HepG2 (cell line): ENCODE measurements around the gene TLDC2. TPM values are rescaled to one million over a fixed set of nuclear protein-coding genes. Genes with fewer than 3 reads are reported as not detected.

Experiments
- ATAC-seq: fragments of 200-7000 bp; cut with Tn5 transposase; 3 replicates; pipeline ENCODE4 v1.9.1; 2020; ENCODE audit warnings: mild to moderate bottlenecking, moderate library complexity
- BruUV-seq: library from RNA; stranded (reverse); fragments of 400-500 nt; replicated peaks from 2 replicates; lab custom pipeline; 2021; lab: Mats Ljungman, UMichigan
- CTCF ChIA-PET: fragments of 300-600 bp; formaldehyde crosslinking; extraction: SDS; loops from one replicate; lab custom pipeline; 2021; ENCODE audit warnings: low total read pairs, inconsistent platforms, low intra/inter-chr PET ratio; lab: Yijun Ruan, JAX
- POLR2A ChIA-PET: fragments of 350-600 bp; sonication (Branson Sonifier 250); formaldehyde crosslinking; loops from one replicate; lab custom pipeline; 2020; ENCODE audit warnings: antibody characterized with exemption, inconsistent platforms; lab: Yijun Ruan, JAX
- DNase-seq: peaks from one replicate; pipeline ENCODE4 v3.0.0-alpha.2; 2015; ENCODE audit warnings: low spot score
- FAIRE-seq: peaks from 3 replicates; lab custom pipeline; 2011; peaks lifted over from hg19 to GRCh38; lab: Jason Lieb, UNC
- H2AFZ ChIP-seq: one replicate; pipeline ENCODE4 v1.6.1; 2011; ENCODE audit warnings: low read length, inconsistent platforms
- H3K27ac ChIP-seq: fragments of 300-600 bp; 3 replicates; pipeline ENCODE4 v1.8.0; 2011; ENCODE audit warnings: mixed run types, mild to moderate bottlenecking, mixed read lengths, low read length, inconsistent platforms; ENCODE audit not compliant: insufficient read depth; ENCODE audit errors: extremely low read length
- H3K27me3 ChIP-seq, 2 experiments: fragments of 200-600 bp in 1 of 2; 2 replicates in 1 of 2; 3 replicates in 1 of 2; pipeline versions ENCODE4 v1.6.0 to v1.8.0; 2011; ENCODE audit warnings: low read length in 2 of 2, mild to moderate bottlenecking in 2 of 2, moderate library complexity in 2 of 2, inconsistent platforms in 1 of 2; ENCODE audit not compliant: insufficient read depth in 2 of 2, control insufficient read depth in 1 of 2
- H3K36me3 ChIP-seq, 2 experiments: fragments of 200-600 bp in 1 of 2; replicated peaks in 1 of 2; 2 replicates in 1 of 2; 3 replicates in 1 of 2; pipeline versions ENCODE4 v1.5.1 to v1.8.0; 2011; ENCODE audit warnings: low read length in 2 of 2, inconsistent platforms in 1 of 2; ENCODE audit not compliant: insufficient read depth in 2 of 2, control insufficient read depth in 1 of 2
- H3K4me1 ChIP-seq: 2 replicates; pipeline ENCODE4 v1.5.1; 2012; ENCODE audit warnings: low read length, inconsistent platforms; ENCODE audit not compliant: insufficient read depth
- H3K4me2 ChIP-seq: 2 replicates; pipeline ENCODE4 v1.6.0; 2011; ENCODE audit warnings: low read depth, low read length, inconsistent platforms
- H3K4me3 ChIP-seq, 3 experiments: fragments of 200-600 bp in 1 of 3; sonication (generic), shearing (Covaris generic) in 1 of 3; replicated peaks in 1 of 3; 2 replicates each; pipeline ENCODE4 v1.5.1; 2011 to 2016; ENCODE audit warnings: low read length in 3 of 3, inconsistent platforms in 2 of 3, low read depth in 2 of 3, mild to moderate bottlenecking in 2 of 3, control low read depth in 1 of 3, mixed read lengths in 1 of 3; ENCODE audit not compliant: insufficient read depth in 1 of 3
- H3K79me2 ChIP-seq: one replicate; pipeline ENCODE4 v1.6.1; 2011; ENCODE audit warnings: low read length, inconsistent platforms; ENCODE audit not compliant: insufficient read depth
- H3K9ac ChIP-seq: 2 replicates; pipeline ENCODE4 v1.6.0; 2011; ENCODE audit warnings: mild to moderate bottlenecking, low read depth, low read length, inconsistent platforms; ENCODE audit not compliant: insufficient read depth
- H3K9me3 ChIP-seq: 2 replicates; pipeline ENCODE4 v1.5.1; 2012; ENCODE audit warnings: mild to moderate bottlenecking, low read length
- H4K20me1 ChIP-seq: 2 replicates; pipeline ENCODE4 v1.6.0; 2011; ENCODE audit warnings: inconsistent platforms, mild to moderate bottlenecking, low read length, moderate library complexity; ENCODE audit not compliant: insufficient read depth
- ATF7 ChIP-seq, 2 experiments: fragments of 450-650 bp in 1 of 2; sonication (generic) in 1 of 2; formaldehyde crosslinking in 1 of 2; IDR thresholded peaks; 2 replicates each; pipeline versions ENCODE4 v1.4.0 to v1.6.1; 2016 to 2020; ENCODE audit warnings: antibody characterized with exemption in 1 of 2, mild to moderate bottlenecking in 1 of 2, missing genetic modification reagents in 1 of 2
- CC2D1A ChIP-seq: sonication (generic); formaldehyde crosslinking; IDR thresholded peaks from 2 replicates; pipeline ENCODE4 v1.8.1; 2023; ENCODE audit warnings: mild to moderate bottlenecking, missing genetic modification reagents
- HMG20B ChIP-seq: conservative IDR thresholded peaks from 2 replicates; pipeline ENCODE4 v1.6.1; 2016; ENCODE audit warnings: missing genetic modification reagents, missing compliant biosample characterization
- MEIS2 ChIP-seq: sonication (generic); formaldehyde crosslinking; IDR thresholded peaks from 2 replicates; pipeline ENCODE4 v1.9.0; 2021; ENCODE audit warnings: mild to moderate bottlenecking, missing genetic modification reagents
- NBN ChIP-seq: fragments of 450-650 bp; conservative IDR thresholded peaks from 2 replicates; pipeline ENCODE4 v1.6.1; 2017
- POGK ChIP-seq: sonication (generic); formaldehyde crosslinking; conservative IDR thresholded peaks from 2 replicates; pipeline ENCODE4 v1.8.0; 2022; ENCODE audit warnings: mild to moderate bottlenecking, moderate library complexity, missing genetic modification reagents
- SNAI1 ChIP-seq: sonication (generic); formaldehyde crosslinking; IDR thresholded peaks from 2 replicates; pipeline ENCODE4 v1.5.0; 2020; ENCODE audit warnings: mild to moderate bottlenecking, missing genetic modification reagents, borderline replicate concordance
- TMF1 ChIP-seq: sonication (generic); formaldehyde crosslinking; IDR thresholded peaks from 2 replicates; pipeline ENCODE4 v1.8.1; 2022; ENCODE audit warnings: low read depth, missing genetic modification reagents
- WGBS: methylation state at CpG from one replicate; pipeline ENCODE4 v1.1.6; 2017; ENCODE audit warnings: low lambda C conversion rate; 5-methylcytosine and 5-hydroxymethylcytosine counted together
- in situ Hi-C: cut with HindIII; loops from 2 replicates; pipeline ENCODE4 v1.10.0; 2017; ENCODE audit warnings: low pct_unique_long_range_greater_than_20kb; ENCODE audit not compliant: extremely low pct_ligation_motif_present
- intact Hi-C: fragments of 100-400 bp; cut with micrococcal nuclease; formaldehyde crosslinking; loops from one replicate; pipeline ENCODE4 v1.10.0; 2022; ENCODE audit not compliant: unreplicated experiment
- polyA plus RNA-seq, 8 experiments: library from polyadenylated mRNA; depleted of rRNA in 3 of 8; stranded (reverse) in 7 of 8; unstranded in 1 of 8; fragments of >200 nt; fragmentation: Illumina TruSeq in 4 of 8; extraction: Trizol in 4 of 8; gene quantifications; 2 replicates each; pipeline versions ENCODE4 v1.2.1 to v1.2.3, GENCODE V29; 2011 to 2016; ENCODE audit warnings: low read depth in 4 of 8, missing spikeins in 1 of 8, mixed read lengths in 1 of 8; ENCODE audit not compliant: insufficient read depth in 1 of 8
- total RNA-seq, 5 experiments: library from RNA; depleted of rRNA; stranded (reverse); fragments of >200 nt; fragmentation: Illumina TruSeq; extraction: Trizol; gene quantifications; 2 replicates each; pipeline ENCODE4 v1.2.3, GENCODE V29; 2016; ENCODE audit warnings: low read depth in 1 of 5

The TLDC2 gene
- total and polyA plus RNA-seq, 2 of the 13 experiments (the other 11 are each of a cell fraction or from before 2014, with no cell fraction given) = 1.5 to 1.6 TPM

GRCh38 chr20:36929691-36930090 lies 53.8 kb downstream of the TLDC2 start:
- no peak overlapping the region for H3K4me2 ChIP-seq
- peaks cover 2 to 19% of the 10 kb centered on the region in 2 experiments; a peak in 3 of 5 replicates for H3K36me3 ChIP-seq
- 97% methylated on average over 6 of the region's 6 CpGs for WGBS
- H3K4me3 ChIP-seq = no peak overlapping the region
- no peaks in the 10 kb centered on the region for H3K79me2 ChIP-seq
- CTCF ChIA-PET = no interaction called here
- FAIRE-seq (no peak), ATAC-seq (no peak), DNase-seq (no peak)
- H3K9ac ChIP-seq = no peak overlapping the region
- no peak overlapping the region for H2AFZ ChIP-seq
- BruUV-seq = no TSS peak
- H3K27ac ChIP-seq = no peak overlapping the region
- H3K4me1 ChIP-seq = peaks cover 48% of the 10 kb centered on the region
- no peaks in the 10 kb centered on the region for H4K20me1 ChIP-seq
- in situ Hi-C loops = no loop called here
- POLR2A ChIA-PET = no interaction called here
- TF ChIP-seq HMG20B (CRISPR knock-in tag) (no peak), CC2D1A (no peak), POGK (CRISPR knock-in tag) (no peak), NBN (no peak), MEIS2 (CRISPR knock-in tag) (no peak), SNAI1 (CRISPR knock-in tag) (0 out of 2 replicates have a peak, but pooled peaks have one; percentile 55), ATF7 (IDR thresholded peaks at IDR 0.05) (no peak), ATF7 (CRISPR knock-in tag; IDR thresholded peaks at IDR 0.05) (no peak), TMF1 (CRISPR knock-in tag) (no peak)
- TF ChIP-seq, all 625 proteins: peak for 1
- intact Hi-C loops = no loop called here
- H3K27me3 ChIP-seq = no peaks in the 10 kb centered on the region
- H3K9me3 ChIP-seq = no peaks in the 10 kb centered on the region
